ENCODE results near the gene CSTF1. TPM values are rescaled to one million over a fixed set of nuclear protein-coding genes. Genes with fewer than 3 reads are reported as not detected.

Gene CSTF1
- total RNA-seq, 2 donors from 2014 or later, result 16.4 to 22.8 TPM

- Histone ChIP-seq H3K4me1 (no peaks in the 10 kb centered on the region), H3K27ac (no peak overlapping the region), H3K9me3 (no peaks in the 10 kb centered on the region), H3K27me3 (no peaks in the 10 kb centered on the region), H3K36me3 (no peaks in the 10 kb centered on the region), H3K4me3 (no peak overlapping the region)
- no peak for TF ChIP-seq CTCF (IDR thresholded peaks at IDR 0.05)
- DNase-seq (ENCODE audit: low spot score), result no peak
Observed at GRCh38 chr20:56430957-56431356, 38.5 kb downstream of the CSTF1 start.

- no peak overlapping the region for H3K4me3 ChIP-seq
- no peak overlapping the region for H3K27ac ChIP-seq
- no peaks in the 10 kb centered on the region for H3K27me3 ChIP-seq
- no peaks in the 10 kb centered on the region for H3K36me3 ChIP-seq
- H3K9me3 ChIP-seq, result no peaks in the 10 kb centered on the region
- no peak for TF ChIP-seq CTCF (IDR thresholded peaks at IDR 0.05)
- no peaks in the 10 kb centered on the region for H3K4me1 ChIP-seq
- DNase-seq (ENCODE audit: low spot score), result no peak
Observed at GRCh38 chr20:56431471-56431870, 39.0 kb downstream of the CSTF1 start.

- Histone ChIP-seq H3K9me3 (no peaks in the 10 kb centered on the region), H3K4me1 (no peaks in the 10 kb centered on the region), H3K36me3 (no peaks in the 10 kb centered on the region), H3K4me3 (no peak overlapping the region), H3K27me3 (no peaks in the 10 kb centered on the region), H3K27ac (no peak overlapping the region)
- no peak for TF ChIP-seq CTCF (IDR thresholded peaks at IDR 0.05)
- no peak for DNase-seq (ENCODE audit: low spot score)
Observed at GRCh38 chr20:56433221-56433879, 40.9 kb downstream of the CSTF1 start.

- Histone ChIP-seq H3K4me3 (no peak overlapping the region), H3K27me3 (no peaks in the 10 kb centered on the region), H3K27ac (no peak overlapping the region), H3K4me1 (no peaks in the 10 kb centered on the region), H3K36me3 (no peaks in the 10 kb centered on the region), H3K9me3 (no peaks in the 10 kb centered on the region)
- DNase-seq (ENCODE audit: low spot score), result no peak
- no peak for TF ChIP-seq CTCF (IDR thresholded peaks at IDR 0.05)
Observed at GRCh38 chr20:56433880-56434255, 41.4 kb downstream of the CSTF1 start.

GRCh38 chr20:56437196-56437960, 44.9 kb downstream of the CSTF1 start:
- H3K27me3 ChIP-seq, result no peaks in the 10 kb centered on the region
- H3K4me1 ChIP-seq, result no peaks in the 10 kb centered on the region
- no peaks in the 10 kb centered on the region for H3K9me3 ChIP-seq
- H3K27ac ChIP-seq, result no peak overlapping the region
- H3K4me3 ChIP-seq, result no peak overlapping the region
- no peaks in the 10 kb centered on the region for H3K36me3 ChIP-seq
- DNase-seq (ENCODE audit: low spot score), result no peak
- no peak for TF ChIP-seq CTCF (IDR thresholded peaks at IDR 0.05)
